Hepatocyte (in vitro differentiated cells): ENCODE results near the gene SLX9. TPM values are rescaled to one million over a fixed set of nuclear protein-coding genes. Genes with fewer than 3 reads are reported as not detected.

Experiments
- DNase-seq: peaks from one replicate; pipeline ENCODE4 v3.0.0-alpha.2; 2016; ENCODE audit warnings: low spot score
- H2AFZ ChIP-seq: fragments of 200-600 bp; sonication (generic); 2 replicates; pipeline ENCODE4 v1.6.0; 2016; ENCODE audit warnings: antibody characterized with exemption, mild to moderate bottlenecking
- H3K27ac ChIP-seq: fragments of 200-600 bp; sonication (generic); 2 replicates; pipeline ENCODE4 v1.5.1; 2016; ENCODE audit warnings: mild to moderate bottlenecking
- H3K27me3 ChIP-seq: fragments of 200-600 bp; sonication (generic); 2 replicates; pipeline ENCODE4 v1.6.1; 2016
- H3K36me3 ChIP-seq: fragments of 200-600 bp; sonication (generic); replicated peaks from 2 replicates; pipeline ENCODE4 v1.5.1; 2016; ENCODE audit warnings: low read depth; ENCODE audit not compliant: insufficient read depth
- H3K4me1 ChIP-seq: fragments of 200-600 bp; sonication (generic); 2 replicates; pipeline ENCODE4 v1.5.1; 2016; ENCODE audit warnings: mild to moderate bottlenecking, moderate library complexity; ENCODE audit not compliant: insufficient read depth
- H3K4me2 ChIP-seq: fragments of 200-600 bp; sonication (generic); 2 replicates; pipeline ENCODE4 v1.6.0; 2016
- H3K4me3 ChIP-seq: fragments of 200-600 bp; sonication (generic); 2 replicates; pipeline ENCODE4 v1.5.1; 2016; ENCODE audit warnings: mild to moderate bottlenecking
- H3K79me2 ChIP-seq: fragments of 200-600 bp; sonication (generic); 2 replicates; pipeline ENCODE4 v1.6.0; 2017; ENCODE audit warnings: mild to moderate bottlenecking
- H3K9me2 ChIP-seq: fragments of 200-600 bp; sonication (generic); replicated peaks from 2 replicates; pipeline ENCODE4 v1.6.0; 2017; ENCODE audit warnings: mild to moderate bottlenecking; ENCODE audit not compliant: insufficient read depth
- H3K9me3 ChIP-seq: fragments of 200-600 bp; sonication (generic); 2 replicates; pipeline ENCODE4 v1.5.1; 2016; ENCODE audit warnings: low read depth, mild to moderate bottlenecking
- H4K20me1 ChIP-seq: fragments of 200-600 bp; sonication (generic); 2 replicates; pipeline ENCODE4 v1.6.0; 2016; ENCODE audit warnings: mild to moderate bottlenecking; ENCODE audit not compliant: insufficient read depth, poor library complexity, severe bottlenecking
- CTCF ChIP-seq: fragments of 200-600 bp; sonication (generic); IDR thresholded peaks from 2 replicates; pipeline ENCODE4 v1.5.1; 2016; ENCODE audit warnings: antibody characterized with exemption, mild to moderate bottlenecking; ENCODE audit not compliant: poor library complexity
- EZH2 ChIP-seq: fragments of 200-600 bp; sonication (generic); IDR thresholded peaks from 2 replicates; pipeline ENCODE4 v1.6.1; 2016; ENCODE audit warnings: antibody characterized with exemption, mild to moderate bottlenecking, borderline replicate concordance
- EZH2phosphoT487 ChIP-seq: fragments of 200-600 bp; sonication (generic); IDR thresholded peaks from one replicate; pipeline ENCODE4 v1.6.1; 2018; ENCODE audit warnings: antibody characterized with exemption, mild to moderate bottlenecking, low read depth, moderate library complexity; ENCODE audit not compliant: unreplicated experiment, severe bottlenecking
- WGBS: methylation state at CpG from one replicate; pipeline ENCODE4 v1.1.6; 2016; ENCODE audit warnings: low lambda C conversion rate; ENCODE audit errors: missing lambda C conversion rate; 5-methylcytosine and 5-hydroxymethylcytosine counted together
- polyA plus RNA-seq: library from polyadenylated mRNA; unstranded; fragments of >200 nt; fragmentation: Nextera tagmentation; extraction: Ambion mirVana; gene quantifications from 2 replicates; pipeline ENCODE4 v1.2.1, GENCODE V29; 2016
- total RNA-seq: library from RNA; depleted of rRNA; stranded (reverse); fragments of >200 nt; gene quantifications from 2 replicates; pipeline ENCODE4 v1.2.3, GENCODE V29; 2014

Gene SLX9
- total and polyA plus RNA-seq, 2 experiments from 2014 or later = 16.3 to 33.2 TPM

GRCh38 chr21:44931137-44931500 lies 8.7 kb upstream of the SLX9 start:
- Histone ChIP-seq H3K27ac (no peak overlapping the region), H3K27me3 (peaks cover 54% of the 10 kb centered on the region)

GRCh38 chr21:44931501-44932407 lies 8.1 kb upstream of the SLX9 start:
- Histone ChIP-seq H4K20me1 (no peaks in the 10 kb centered on the region), H3K4me2 (peak overlapping the region; percentile 99), H3K9me2 (no peaks in the 10 kb centered on the region), H3K36me3 (no peaks in the 10 kb centered on the region), H3K9me3 (no peaks in the 10 kb centered on the region), H3K79me2 (no peaks in the 10 kb centered on the region), H3K27ac (no peak overlapping the region), H3K4me3 (peak overlapping the region; percentile 45), H3K27me3 (peaks cover 51% of the 10 kb centered on the region), H3K4me1 (peaks cover 24% of the 10 kb centered on the region), H2AFZ (peak overlapping the region; percentile 49)
- no peak for TF ChIP-seq CTCF
- TF ChIP-seq EZH2 = peak; percentile 87
- TF ChIP-seq EZH2phosphoT487 = no peak
- WGBS = 5% methylated on average over 58 of the region's 78 CpGs
- no peak for DNase-seq

More at GRCh38 chr21:44931137-44931500, 8.7 kb upstream of the SLX9 start:
- no peaks in the 10 kb centered on the region for H3K36me3 ChIP-seq
- 4% methylated on average over 17 of the region's 19 CpGs for WGBS
- no peak overlapping the region for H2AFZ ChIP-seq
- H3K9me2 ChIP-seq = no peaks in the 10 kb centered on the region
- H4K20me1 ChIP-seq = no peaks in the 10 kb centered on the region
- H3K9me3 ChIP-seq = no peaks in the 10 kb centered on the region
- H3K4me2 ChIP-seq = peak overlapping the region; percentile 99
- DNase-seq = no peak
- no peak overlapping the region for H3K4me3 ChIP-seq
- H3K4me1 ChIP-seq = peaks cover 24% of the 10 kb centered on the region
- H3K79me2 ChIP-seq = no peaks in the 10 kb centered on the region
- no peak for TF ChIP-seq CTCF
- TF ChIP-seq EZH2 = peak; percentile 85

GRCh38 chr21:44932408-44933181 lies 7.2 kb upstream of the SLX9 start:
- no peak for TF ChIP-seq EZH2phosphoT487
- TF ChIP-seq EZH2 = peak; percentile 56
- TF ChIP-seq CTCF = peak; percentile 68
- no peak overlapping the region for H3K27ac ChIP-seq
- H3K4me3 ChIP-seq = peak overlapping the region; percentile 45
- peak; percentile 76 for DNase-seq
- no peaks in the 10 kb centered on the region for H3K36me3 ChIP-seq
- 5% methylated on average over 33 of the region's 68 CpGs for WGBS
- H3K27me3 ChIP-seq = peaks cover 47% of the 10 kb centered on the region
- H3K4me1 ChIP-seq = peaks cover 18% of the 10 kb centered on the region
- H3K9me2 ChIP-seq = no peaks in the 10 kb centered on the region
- no peaks in the 10 kb centered on the region for H3K9me3 ChIP-seq
- peak overlapping the region; percentile 49 for H2AFZ ChIP-seq
- no peaks in the 10 kb centered on the region for H4K20me1 ChIP-seq
- H3K79me2 ChIP-seq = no peaks in the 10 kb centered on the region
- H3K4me2 ChIP-seq = peak overlapping the region; percentile 99
